Measurements from ENCODE around the gene NPR3. TPM values are rescaled to one million over a fixed set of nuclear protein-coding genes. Genes with fewer than 3 reads are reported as not detected.

Gene NPR3
- total RNA-seq, 1 experiment from 2014 or later: not detected

DNA sequence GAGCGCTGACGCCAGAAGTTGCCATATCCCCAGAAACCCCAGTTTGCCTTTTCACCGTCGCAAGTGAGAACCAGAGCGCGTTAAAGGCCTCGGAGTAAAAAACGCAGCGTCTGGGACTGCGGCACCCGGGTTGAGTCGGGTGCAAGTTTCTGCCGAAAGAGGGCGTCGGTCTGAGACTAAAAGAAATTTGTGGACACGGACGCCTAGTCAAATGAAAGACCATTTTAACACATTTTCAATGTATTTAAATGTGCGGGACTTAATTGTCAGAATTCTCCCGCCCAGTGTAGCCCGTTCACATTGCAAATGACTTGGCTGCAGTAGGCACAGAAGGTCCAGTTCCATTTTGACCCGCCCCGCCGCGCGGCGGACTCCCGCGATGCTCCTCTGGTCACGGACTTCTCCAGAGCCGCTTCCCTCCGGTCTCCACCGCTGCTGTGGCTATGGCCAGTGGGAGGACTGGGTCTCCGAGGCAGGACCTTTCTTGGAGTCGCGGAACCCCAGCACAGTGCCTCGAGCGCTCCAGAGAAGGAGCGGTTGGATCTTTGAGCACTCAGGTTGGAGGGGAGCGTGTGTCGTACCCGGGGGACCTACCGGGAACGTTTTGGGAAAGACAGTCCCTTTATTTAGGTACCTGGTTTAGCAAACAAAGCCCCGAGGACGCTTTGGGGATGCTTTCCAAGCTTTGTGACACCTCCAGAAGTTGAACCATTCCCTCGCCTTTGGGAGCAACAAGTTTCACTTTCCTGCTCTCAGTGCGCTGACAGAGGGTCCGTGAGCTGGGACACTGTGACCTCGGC lies 1.2 kb upstream of the NPR3 start:
- no CpG with 5 or more reads among the region's 49 CpGs for WGBS (ENCODE audit: extremely low coverage, insufficient read length, low lambda C conversion rate)
- H3K23ac ChIP-seq (ENCODE audit: insufficient read length, low read depth, low read length): no peak overlapping the region
- no peaks in the 10 kb centered on the region for H3K79me1 ChIP-seq (ENCODE audit: insufficient read depth, low read depth, low read length, poor library complexity, severe bottlenecking)
- H4K91ac ChIP-seq (ENCODE audit: insufficient read length, low read depth, low read length): no peak overlapping the region
- TF ChIP-seq, protein P1, sequence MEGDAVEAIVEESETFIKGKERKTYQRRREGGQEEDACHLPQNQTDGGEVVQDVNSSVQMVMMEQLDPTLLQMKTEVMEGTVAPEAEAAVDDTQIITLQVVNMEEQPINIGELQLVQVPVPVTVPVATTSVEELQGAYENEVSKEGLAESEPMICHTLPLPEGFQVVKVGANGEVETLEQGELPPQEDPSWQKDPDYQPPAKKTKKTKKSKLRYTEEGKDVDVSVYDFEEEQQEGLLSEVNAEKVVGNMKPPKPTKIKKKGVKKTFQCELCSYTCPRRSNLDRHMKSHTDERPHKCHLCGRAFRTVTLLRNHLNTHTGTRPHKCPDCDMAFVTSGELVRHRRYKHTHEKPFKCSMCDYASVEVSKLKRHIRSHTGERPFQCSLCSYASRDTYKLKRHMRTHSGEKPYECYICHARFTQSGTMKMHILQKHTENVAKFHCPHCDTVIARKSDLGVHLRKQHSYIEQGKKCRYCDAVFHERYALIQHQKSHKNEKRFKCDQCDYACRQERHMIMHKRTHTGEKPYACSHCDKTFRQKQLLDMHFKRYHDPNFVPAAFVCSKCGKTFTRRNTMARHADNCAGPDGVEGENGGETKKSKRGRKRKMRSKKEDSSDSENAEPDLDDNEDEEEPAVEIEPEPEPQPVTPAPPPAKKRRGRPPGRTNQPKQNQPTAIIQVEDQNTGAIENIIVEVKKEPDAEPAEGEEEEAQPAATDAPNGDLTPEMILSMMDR (conservative IDR thresholded peaks at IDR 0.05): peak; percentile 82
- H3K14ac ChIP-seq (ENCODE audit: insufficient read depth, low read length): no peak overlapping the region
- no peak overlapping the region for H2BK20ac ChIP-seq (ENCODE audit: low read depth, low read length, poor library complexity, severe bottlenecking)
- H3K9me3 Mint-ChIP-seq: peaks cover 4 to 6% of the 10 kb centered on the region in 2 experiments; a peak in 3 of 5 replicates
- H2BK15ac ChIP-seq (ENCODE audit: low read depth, low read length): no peak overlapping the region
- no peak overlapping the region for H3K4ac ChIP-seq (ENCODE audit: low read depth, low read length)
- H3K27ac Mint-ChIP-seq: no peak overlapping the region
- H3K36me3 Mint-ChIP-seq (ENCODE audit: insufficient read depth in 1 of 3, low read depth in 3 of 3): no peaks in the 10 kb centered on the region; a peak in 1 of 7 replicates
- H2AFZ ChIP-seq (ENCODE audit: low read length): no peak overlapping the region
- peaks cover 34 to 41% of the 10 kb centered on the region in 2 experiments for H3K4me1 Mint-ChIP-seq
- no peaks in the 10 kb centered on the region for H4K20me1 ChIP-seq (ENCODE audit: control insufficient read depth, insufficient read depth, insufficient read length)
- H3K4me1 ChIP-seq (ENCODE audit: insufficient read depth, low read length): no peaks in the 10 kb centered on the region
- peaks cover 77% of the 10 kb centered on the region for H3K27me3 Mint-ChIP-seq (ENCODE audit: low read depth)
- no peak overlapping the region for H4K5ac ChIP-seq (ENCODE audit: insufficient read length, low read depth, low read length)
- no peaks in the 10 kb centered on the region for H3K79me2 ChIP-seq (ENCODE audit: insufficient read depth, low read length)
- no peak overlapping the region for H2BK12ac ChIP-seq (ENCODE audit: insufficient read length, low read depth, low read length)
- H3T11ph ChIP-seq (ENCODE audit: low read length): no peak overlapping the region
- H3K4me2 ChIP-seq (ENCODE audit: insufficient read depth, insufficient read length, low read length): peak overlapping the region; percentile 80
- H4K8ac ChIP-seq (replicated peaks; ENCODE audit: insufficient read length, low read depth, low read length): no peak overlapping the region
- no peak overlapping the region for H3K18ac ChIP-seq (ENCODE audit: insufficient read length, low read depth, low read length)
- H3K9ac ChIP-seq (ENCODE audit: extremely low read depth, insufficient read length, low read length): no peak overlapping the region
- H3K56ac ChIP-seq (ENCODE audit: insufficient read length, low read depth, low read length): no peak overlapping the region
- peak overlapping the region; percentile 61 to 85 for H3K4me3 Mint-ChIP-seq
- no peak overlapping the region for H2AK5ac ChIP-seq (ENCODE audit: insufficient read length, low read length)
- H2BK5ac ChIP-seq (ENCODE audit: insufficient read length, low read length): no peak overlapping the region
- H3K23me2 ChIP-seq (ENCODE audit: insufficient read length, low read depth, low read length, poor library complexity, severe bottlenecking): peaks cover 23% of the 10 kb centered on the region
- H3K9me3 ChIP-seq (ENCODE audit: control insufficient read depth, low read depth, low read length): no peaks in the 10 kb centered on the region
- no peak overlapping the region for H2BK120ac ChIP-seq (ENCODE audit: low read depth, low read length, poor library complexity, severe bottlenecking)
- DNase-seq: peak; percentile 81
- H3K27ac ChIP-seq (ENCODE audit: insufficient read length, low read depth, low read length): no peak overlapping the region
- peaks cover 60% of the 10 kb centered on the region for H3K27me3 ChIP-seq (ENCODE audit: insufficient read depth, low read length)

Measured in H9 (cell line).